ENCODE data around the gene CDC42SE1.

CDC42SE1 gene

GRCh38 chr1:151008244-151009205, 50.9 kb downstream of the CDC42SE1 start, which contains the start of gene PRUNE1:
TSS of gene PRUNE1 (plus strand) at chr1:151008449. CDS start at chr1:151008633, 184 bp downstream.
- peak; percentile 96 for DNase-seq

GRCh38 chr1:151007853-151008243, 51.6 kb downstream of the CDC42SE1 start:
- DNase-seq, result no peak

DNA sequence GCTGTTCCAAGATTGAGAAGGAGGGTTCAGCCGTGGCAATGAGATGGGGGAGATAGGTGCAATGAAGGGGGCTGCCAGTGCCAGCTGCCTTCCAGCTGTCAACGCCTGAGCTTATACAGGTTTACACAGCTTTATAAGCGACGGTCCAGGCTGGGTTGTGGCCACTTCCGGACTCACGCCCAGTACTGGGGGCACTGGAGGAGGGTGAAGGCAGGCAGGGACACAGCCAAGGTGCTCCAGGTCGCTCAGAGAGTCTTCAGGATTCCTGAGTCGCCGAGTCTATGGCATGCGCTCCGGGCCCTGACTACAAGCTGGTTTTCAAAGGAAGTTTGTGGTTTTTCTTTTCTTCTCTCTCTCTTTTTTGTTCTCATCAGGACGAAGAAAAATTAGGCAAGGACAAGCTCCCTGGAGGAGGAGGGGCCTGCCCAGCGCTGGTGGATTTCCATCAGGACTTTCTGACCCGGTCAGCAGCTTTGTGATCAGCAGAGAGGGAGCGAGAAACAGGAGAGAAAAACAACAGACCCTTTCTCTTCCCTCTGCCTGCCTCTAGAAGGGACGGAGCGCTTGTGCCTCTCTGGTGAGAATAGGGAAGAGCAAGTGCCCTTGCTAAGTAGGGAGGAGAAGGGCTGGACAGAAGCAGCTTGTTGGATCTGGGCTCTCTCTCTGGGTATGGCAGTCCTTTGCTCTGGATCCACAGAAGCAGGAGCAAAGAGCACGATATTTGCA, 52.9 kb downstream of the CDC42SE1 start, which contains the start of gene MINDY1:
MINDY1 (minus strand) TSS at position 576 of the 726 bp plus-strand sequence. CDS start 4,285 bp downstream, outside the sequence.
- DNase-seq, result no peak

DNA sequence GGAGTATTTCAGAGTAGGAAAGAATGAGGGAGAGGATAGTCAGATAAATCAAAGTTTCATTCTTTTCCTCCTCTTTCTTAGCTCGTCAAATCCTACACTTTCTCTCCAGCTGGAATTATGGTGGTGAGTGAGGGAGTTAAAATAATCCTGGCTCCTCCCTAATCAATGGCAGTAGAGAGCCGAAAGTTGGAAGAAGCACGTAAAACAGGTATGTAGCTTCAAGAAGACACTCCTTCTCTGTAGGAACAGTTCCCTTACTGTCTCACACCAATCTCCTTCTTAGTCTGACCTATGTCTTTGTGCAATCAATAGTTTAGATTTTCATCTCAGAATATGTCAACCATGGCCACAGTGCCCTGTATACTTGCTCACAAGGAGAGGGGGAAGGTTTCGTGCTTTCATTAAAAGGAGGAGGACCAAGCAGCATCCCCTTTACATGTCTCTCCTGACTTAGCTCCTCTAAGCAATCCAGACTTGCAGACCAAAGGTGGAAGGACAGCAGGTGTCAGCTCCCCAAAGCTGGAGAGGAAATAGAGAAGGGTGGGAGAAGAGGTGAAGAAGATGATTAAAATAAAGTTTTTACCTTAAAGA, 53.6 kb downstream of the CDC42SE1 start:
- no peak for DNase-seq

- DNase-seq, result no peak
These were observed 56.2 kb downstream of the CDC42SE1 start for GRCh38 chr1:151003180-151003579.

- no peak for DNase-seq
These were observed 56.8 kb downstream of the CDC42SE1 start for GRCh38 chr1:151002611-151003010.

GRCh38 chr1:151002051-151002450, 57.4 kb downstream of the CDC42SE1 start:
- no peak for DNase-seq

DNA sequence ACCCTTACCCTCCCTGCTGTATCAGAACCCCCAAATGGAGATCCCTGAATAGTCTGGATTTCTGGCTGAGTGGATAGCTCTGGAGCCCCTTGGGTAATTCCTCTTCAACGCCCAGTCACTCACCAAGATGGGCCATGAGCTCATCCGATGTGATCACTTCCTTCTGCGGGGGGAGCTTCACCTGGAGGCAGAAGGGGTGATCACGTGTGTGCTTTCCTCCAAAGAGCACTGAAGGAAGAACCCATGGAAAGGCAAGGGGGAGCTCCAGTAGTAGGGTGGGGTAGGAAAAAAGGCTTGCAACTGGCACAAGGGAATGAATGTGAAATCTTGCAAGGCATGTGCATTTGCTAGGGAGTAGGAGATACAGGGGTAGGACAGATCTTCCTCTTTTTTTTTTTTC, 57.8 kb downstream of the CDC42SE1 start:
- no peak for DNase-seq

Measured in stimulated activated CD4-positive, alpha-beta T cell treated with anti-CD3 and anti-CD28 coated beads, Interleukin-12 subunit alpha, Interleukin-12 subunit beta, amount 100 ng/mL, for 4 hours (primary cell).